Measurements from ENCODE around the gene LMF1.

The LMF1 gene

GRCh38 chr16:873889-874288 is 96.9 kb downstream of the LMF1 start:
- Histone ChIP-seq H3K27me3 (no peaks in the 10 kb centered on the region), H3K9me3 (no peaks in the 10 kb centered on the region), H3K36me3 (no peaks in the 10 kb centered on the region), H3K4me3 (ENCODE audit: low read depth, low read length) (no peak overlapping the region), H3K4me1 (no peaks in the 10 kb centered on the region)
- DNase-seq, result no peak
- TF ChIP-seq, protein P1, sequence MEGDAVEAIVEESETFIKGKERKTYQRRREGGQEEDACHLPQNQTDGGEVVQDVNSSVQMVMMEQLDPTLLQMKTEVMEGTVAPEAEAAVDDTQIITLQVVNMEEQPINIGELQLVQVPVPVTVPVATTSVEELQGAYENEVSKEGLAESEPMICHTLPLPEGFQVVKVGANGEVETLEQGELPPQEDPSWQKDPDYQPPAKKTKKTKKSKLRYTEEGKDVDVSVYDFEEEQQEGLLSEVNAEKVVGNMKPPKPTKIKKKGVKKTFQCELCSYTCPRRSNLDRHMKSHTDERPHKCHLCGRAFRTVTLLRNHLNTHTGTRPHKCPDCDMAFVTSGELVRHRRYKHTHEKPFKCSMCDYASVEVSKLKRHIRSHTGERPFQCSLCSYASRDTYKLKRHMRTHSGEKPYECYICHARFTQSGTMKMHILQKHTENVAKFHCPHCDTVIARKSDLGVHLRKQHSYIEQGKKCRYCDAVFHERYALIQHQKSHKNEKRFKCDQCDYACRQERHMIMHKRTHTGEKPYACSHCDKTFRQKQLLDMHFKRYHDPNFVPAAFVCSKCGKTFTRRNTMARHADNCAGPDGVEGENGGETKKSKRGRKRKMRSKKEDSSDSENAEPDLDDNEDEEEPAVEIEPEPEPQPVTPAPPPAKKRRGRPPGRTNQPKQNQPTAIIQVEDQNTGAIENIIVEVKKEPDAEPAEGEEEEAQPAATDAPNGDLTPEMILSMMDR (IDR thresholded peaks at IDR 0.05; ENCODE audit: low read depth, low read length), result no peak

- TF ChIP-seq, protein P1 (IDR thresholded peaks at IDR 0.05; ENCODE audit: low read depth, low read length), result no peak
- no peaks in the 10 kb centered on the region for H3K27me3 ChIP-seq
Measured at GRCh38 chr16:873243-873661, 97.5 kb downstream of the LMF1 start.

DNA sequence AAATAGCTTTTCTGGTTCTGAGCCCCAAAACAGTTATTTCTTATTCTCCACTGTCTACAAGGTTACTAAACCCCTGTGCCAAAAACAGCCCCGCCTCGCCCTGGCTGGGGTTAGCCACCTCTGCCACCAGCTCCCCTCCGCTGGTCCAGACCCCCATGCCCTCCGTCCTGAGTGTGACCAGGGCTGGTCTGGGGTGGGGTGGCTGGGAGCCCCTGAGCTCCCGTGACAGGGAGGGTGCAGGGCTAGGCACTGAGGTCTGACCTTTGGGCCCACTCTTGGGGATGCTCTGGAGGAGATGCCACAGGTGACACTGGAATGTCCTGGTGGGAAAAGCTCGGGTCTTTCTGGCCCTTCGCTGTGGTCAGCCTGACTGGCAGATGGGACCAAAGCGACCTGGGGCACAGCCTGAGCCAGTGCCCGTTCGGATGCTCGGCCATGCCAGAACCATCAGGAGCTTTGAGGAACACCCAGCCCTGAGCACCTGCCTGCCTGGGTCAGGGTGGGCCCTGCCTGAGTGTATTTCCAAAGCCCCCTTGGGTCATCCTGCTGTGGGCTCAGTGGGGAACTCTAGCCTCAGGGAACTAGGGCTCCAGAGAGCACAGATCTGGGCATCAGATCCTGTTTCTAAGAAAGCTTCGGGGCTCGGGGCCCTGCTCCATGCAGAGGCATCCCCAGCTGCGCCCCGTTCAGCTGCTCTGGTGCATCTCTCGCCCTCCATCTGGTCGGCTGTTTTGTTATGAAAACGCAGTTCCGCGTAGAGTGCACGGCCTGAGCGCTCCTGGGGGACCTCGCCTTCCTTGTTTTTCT is 98.1 kb downstream of the LMF1 start:
- no peaks in the 10 kb centered on the region for H3K36me3 ChIP-seq
- no peaks in the 10 kb centered on the region for H3K27me3 ChIP-seq
- TF ChIP-seq, protein P1 (IDR thresholded peaks at IDR 0.05; ENCODE audit: low read depth, low read length), result no peak
- H3K4me1 ChIP-seq, result no peaks in the 10 kb centered on the region
- no peaks in the 10 kb centered on the region for H3K9me3 ChIP-seq
- no peak overlapping the region for H3K4me3 ChIP-seq (ENCODE audit: low read depth, low read length)
- no peak for DNase-seq

More at GRCh38 chr16:873243-873661, 97.5 kb downstream of the LMF1 start:
- Histone ChIP-seq H3K4me3 (ENCODE audit: low read depth, low read length) (no peak overlapping the region), H3K9me3 (no peaks in the 10 kb centered on the region), H3K36me3 (no peaks in the 10 kb centered on the region), H3K4me1 (no peaks in the 10 kb centered on the region)
- DNase-seq, result no peak

- Histone ChIP-seq H3K9me3 (no peaks in the 10 kb centered on the region), H3K4me1 (no peaks in the 10 kb centered on the region), H3K4me3 (ENCODE audit: low read depth, low read length) (no peak overlapping the region), H3K27me3 (no peaks in the 10 kb centered on the region), H3K36me3 (no peaks in the 10 kb centered on the region)
- TF ChIP-seq, protein P1 (IDR thresholded peaks at IDR 0.05; ENCODE audit: low read depth, low read length), result no peak
- no peak for DNase-seq
Measured at GRCh38 chr16:871562-872345, 99.0 kb downstream of the LMF1 start.

DNA sequence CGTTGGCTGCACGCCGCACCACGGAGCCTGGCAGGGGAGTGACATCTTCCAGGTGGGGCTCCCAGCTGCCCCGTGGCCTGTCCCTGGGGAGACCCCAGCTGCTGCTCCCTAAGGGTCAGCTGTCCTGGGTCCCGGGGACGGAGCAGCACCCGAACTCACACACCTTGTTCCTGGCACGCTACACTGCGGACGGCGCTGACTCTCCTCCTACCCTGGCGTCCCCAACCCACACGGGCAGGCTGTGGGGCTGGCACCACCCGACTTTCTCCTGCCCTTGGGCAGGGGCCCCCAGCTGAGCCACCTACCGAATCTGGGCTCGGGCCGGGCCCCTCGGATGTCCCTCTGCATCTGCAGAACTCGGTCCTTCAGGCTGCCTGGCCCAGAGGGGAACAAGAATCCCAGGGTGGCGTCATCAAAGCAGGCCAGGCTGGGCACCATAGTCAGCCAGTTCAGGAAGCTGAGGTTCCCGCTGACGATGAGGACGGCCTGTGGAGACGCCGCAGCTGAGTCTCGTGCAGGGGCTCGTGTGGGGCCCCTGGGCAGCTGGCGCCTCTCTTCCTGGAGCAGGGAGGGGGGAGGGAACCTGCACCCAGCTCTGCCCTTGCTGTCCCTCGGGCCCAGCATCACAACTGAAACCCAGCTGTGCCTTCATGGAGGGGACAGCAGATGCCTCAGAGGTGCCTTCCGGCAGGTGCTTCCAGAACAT is 99.8 kb downstream of the LMF1 start:
- no peaks in the 10 kb centered on the region for H3K36me3 ChIP-seq

More for the DNA sequence above, 99.8 kb downstream of the LMF1 start:
- Histone ChIP-seq H3K4me1 (no peaks in the 10 kb centered on the region), H3K9me3 (no peaks in the 10 kb centered on the region), H3K4me3 (ENCODE audit: low read depth, low read length) (no peak overlapping the region), H3K27me3 (no peaks in the 10 kb centered on the region)
- TF ChIP-seq, protein P1 (IDR thresholded peaks at IDR 0.05; ENCODE audit: low read depth, low read length), result no peak
- DNase-seq, result peak; percentile 7
